Measurements from ENCODE around the gene DCX.

DNA sequence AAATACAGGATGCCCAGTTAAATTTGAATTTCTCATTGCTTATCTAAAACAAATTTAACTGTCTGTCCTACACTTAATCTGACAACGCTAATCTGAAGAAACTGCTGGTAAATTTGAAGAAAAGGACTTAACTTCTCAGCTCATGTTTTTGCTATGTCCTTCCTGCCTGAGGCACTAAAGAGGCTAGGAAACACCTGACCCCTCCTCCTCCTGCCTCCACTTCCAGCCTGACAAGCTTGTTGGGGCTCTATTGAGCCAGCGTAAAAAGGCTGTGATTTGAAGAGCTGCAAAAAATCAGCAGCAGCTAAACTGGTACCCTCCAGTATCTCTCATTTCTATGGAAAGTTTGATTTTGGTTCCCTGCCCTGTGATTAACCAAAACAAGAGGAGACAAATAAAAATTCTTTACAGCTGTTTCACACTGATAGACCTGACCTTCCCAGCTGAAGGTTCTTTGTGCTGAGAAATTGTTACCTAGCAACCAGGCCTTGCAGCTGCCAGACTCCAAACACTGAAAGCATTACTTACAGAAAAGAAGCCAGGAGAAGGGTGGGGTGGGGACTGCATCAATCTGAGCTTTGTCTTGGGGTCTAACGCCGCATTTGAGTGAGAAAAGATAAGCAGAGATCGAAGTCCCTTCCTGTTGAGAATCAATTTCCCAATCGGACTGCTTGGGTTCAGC is 35.0 kb downstream of the DCX start:
- TF ChIP-seq SAP30 (IDR thresholded peaks at IDR 0.05; ENCODE audit: borderline replicate concordance, insufficient read depth, low read depth, low read length, poor library complexity, severe bottlenecking), result no peak
- TF ChIP-seq NR2C2 (CRISPR knock-in tag; IDR thresholded peaks at IDR 0.05), result no peak
- TF ChIP-seq NR2C2 (tag; IDR thresholded peaks at IDR 0.05), result no peak
- TF ChIP-seq ZEB2 (IDR thresholded peaks at IDR 0.05), result no peak
- TF ChIP-seq, protein P1, sequence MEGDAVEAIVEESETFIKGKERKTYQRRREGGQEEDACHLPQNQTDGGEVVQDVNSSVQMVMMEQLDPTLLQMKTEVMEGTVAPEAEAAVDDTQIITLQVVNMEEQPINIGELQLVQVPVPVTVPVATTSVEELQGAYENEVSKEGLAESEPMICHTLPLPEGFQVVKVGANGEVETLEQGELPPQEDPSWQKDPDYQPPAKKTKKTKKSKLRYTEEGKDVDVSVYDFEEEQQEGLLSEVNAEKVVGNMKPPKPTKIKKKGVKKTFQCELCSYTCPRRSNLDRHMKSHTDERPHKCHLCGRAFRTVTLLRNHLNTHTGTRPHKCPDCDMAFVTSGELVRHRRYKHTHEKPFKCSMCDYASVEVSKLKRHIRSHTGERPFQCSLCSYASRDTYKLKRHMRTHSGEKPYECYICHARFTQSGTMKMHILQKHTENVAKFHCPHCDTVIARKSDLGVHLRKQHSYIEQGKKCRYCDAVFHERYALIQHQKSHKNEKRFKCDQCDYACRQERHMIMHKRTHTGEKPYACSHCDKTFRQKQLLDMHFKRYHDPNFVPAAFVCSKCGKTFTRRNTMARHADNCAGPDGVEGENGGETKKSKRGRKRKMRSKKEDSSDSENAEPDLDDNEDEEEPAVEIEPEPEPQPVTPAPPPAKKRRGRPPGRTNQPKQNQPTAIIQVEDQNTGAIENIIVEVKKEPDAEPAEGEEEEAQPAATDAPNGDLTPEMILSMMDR (IDR thresholded peaks at IDR 0.05 in 2 of 3, conservative IDR thresholded peaks at IDR 0.05 in 1 of 3; ENCODE audit: insufficient read depth in 2 of 3, low read depth in 1 of 3, low read length in 3 of 3), result no peak

Data from K562 (cell line).